Stimulated activated CD4-positive, alpha-beta T cell treated with anti-CD3 and anti-CD28 coated beads, Interleukin-4, amount 100 ng/mL, for 48 hours (primary cell): ENCODE data around the gene CCDC85B.

Experiments used
- DNase-seq, 2 donors: peaks; one replicate each; pipeline ENCODE4 v3.0.0-alpha.2; 2020; ENCODE audit warnings: low read depth in 2 of 2

Gene CCDC85B

GRCh38 chr11:65911682-65912568, 21.5 kb downstream of the CCDC85B start:
- DNase-seq, result no peak

DNA sequence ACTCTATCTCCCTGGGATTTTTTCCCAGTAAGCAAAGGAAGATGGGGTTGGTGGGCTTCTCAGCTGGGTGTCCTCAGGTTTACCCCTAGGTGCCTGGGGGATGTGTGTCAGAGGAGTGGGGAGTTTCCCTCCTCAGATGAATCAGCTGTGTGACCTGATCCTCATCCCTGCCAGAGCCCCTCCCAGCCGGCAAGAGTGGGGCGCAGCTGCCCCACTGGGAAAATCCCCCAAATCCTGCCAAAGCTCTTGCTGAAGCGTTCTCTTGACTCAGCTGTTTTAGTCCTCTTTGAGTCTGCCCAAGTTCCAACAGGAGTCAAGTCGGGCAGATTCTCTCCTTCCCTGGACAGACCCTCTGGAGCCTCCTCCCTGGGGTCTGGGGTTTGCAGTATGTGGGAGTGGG, 22.4 kb downstream of the CCDC85B start:
- no peak for DNase-seq

DNA sequence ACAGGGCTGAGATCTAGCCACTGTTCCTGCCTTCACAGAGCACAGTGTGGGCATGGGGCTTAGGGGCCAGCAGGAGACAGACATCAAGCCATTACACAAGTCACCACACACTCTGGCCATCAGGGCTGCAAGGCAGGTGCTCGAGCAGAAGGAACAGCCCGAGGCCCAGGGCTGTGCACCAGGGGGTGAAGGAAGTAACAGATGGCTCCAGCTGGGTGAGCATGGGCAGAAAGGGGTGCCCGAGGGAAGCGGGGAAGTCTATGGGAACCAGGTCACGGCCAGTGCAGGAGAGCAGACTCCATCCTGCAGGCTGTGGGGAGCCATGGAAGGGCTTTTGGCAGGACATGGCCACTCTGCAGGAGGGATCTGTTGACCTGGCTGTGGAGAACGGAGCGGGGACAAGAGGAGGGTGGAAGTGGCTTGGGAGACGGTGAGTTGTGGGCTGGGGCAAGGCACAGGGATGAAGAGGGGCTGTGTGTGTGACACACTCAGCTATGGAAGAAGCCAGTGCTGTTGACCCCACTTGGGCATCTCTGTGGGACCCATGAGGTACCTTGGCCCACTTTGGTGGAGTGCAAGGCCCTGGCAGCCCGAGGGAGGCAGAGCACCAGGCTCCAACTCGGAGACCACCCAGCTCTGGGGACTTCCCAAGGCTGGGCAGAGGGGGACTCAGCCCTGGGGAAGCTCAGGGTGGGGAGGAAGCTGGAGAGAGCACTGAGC, 24.8 kb downstream of the CCDC85B start:
- no peak for DNase-seq

DNA sequence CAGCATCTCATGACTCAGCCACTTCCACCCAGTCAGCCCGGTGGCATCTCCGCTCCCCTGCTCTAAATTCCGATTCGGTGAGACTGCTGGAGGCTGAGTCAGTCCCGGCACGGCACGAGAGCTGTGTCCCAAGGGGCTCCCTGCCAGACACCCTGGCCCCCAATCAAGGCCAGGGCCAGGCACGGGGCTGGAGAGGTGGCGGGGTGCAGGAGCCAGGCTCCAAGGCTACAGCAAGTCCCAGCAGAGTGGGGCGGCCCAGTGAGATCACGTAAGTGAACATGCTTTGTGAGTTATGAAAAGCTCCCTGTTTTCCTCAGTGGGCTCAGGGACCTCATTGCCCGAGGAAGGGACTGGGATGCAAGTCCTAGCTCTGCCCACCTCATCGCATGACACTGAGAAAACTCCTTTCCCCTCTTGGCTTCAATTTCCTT, 25.4 kb downstream of the CCDC85B start:
- DNase-seq, result no peak

GRCh38 chr11:65916391-65916790, 25.9 kb downstream of the CCDC85B start:
- DNase-seq, result no peak

DNA sequence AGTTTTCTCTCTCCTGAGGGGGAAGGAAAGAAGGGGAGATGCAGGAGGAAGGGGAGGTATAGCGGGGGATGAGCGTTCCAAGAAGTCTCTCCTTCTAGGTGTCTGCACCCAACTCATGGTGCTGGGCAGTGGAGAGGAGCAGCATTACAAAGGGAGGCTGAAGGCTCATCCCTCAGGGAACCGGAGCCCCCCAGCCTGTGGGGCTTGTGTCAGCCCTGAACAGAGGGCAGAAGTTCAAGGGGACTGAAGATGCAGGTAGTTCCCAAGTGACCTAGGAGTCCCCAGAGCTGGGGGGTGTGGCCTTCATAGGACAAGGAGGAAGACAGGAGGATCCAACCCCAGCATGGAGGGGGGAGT, 26.6 kb downstream of the CCDC85B start:
- DNase-seq, result no peak

DNA sequence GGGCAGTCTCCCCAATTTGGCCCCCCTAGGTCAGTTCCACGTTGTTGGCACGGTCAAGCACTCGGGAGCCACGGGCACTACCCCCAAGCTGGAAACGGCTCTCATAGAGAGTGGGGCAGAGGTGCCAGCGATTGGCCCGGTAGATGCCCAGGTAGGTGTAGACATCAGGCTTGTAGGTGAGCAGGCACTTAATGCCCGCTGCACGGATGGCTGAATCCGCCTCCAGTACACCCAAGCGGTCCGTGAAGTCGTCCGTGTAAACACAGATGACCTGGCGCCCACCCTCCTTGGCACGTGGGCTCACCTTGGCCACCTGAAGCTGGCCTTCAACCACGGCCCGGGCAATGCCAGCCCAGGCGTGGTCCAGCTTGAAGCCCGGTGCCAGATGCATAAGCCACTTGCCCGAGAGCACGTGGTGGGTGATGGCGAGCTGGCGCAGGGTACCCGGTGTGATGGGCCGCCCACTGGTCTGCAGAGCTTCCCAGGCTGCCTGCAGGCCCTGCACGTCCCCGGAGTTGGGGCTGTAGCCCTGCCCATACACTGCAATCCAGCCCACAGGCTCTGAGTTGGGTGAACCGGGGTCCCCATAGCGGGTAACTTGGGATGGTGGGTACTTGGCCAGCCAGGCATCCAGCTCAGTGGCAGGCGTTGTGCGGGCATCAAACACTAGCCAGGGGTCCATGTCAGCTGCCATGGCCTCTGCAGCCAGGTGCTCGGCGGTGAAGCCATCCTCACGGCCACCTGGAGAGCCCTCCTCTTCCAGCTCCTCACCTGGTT, 27.1 kb downstream of the CCDC85B start:
- DNase-seq, result no peak

GRCh38 chr11:65918211-65919140, 28.0 kb downstream of the CCDC85B start, which contains the start of gene C11orf68:
Gene C11orf68 (minus strand): TSS chr11:65919062. CDS start chr11:65919031, 31 bp downstream.
- no peak for DNase-seq

DNA sequence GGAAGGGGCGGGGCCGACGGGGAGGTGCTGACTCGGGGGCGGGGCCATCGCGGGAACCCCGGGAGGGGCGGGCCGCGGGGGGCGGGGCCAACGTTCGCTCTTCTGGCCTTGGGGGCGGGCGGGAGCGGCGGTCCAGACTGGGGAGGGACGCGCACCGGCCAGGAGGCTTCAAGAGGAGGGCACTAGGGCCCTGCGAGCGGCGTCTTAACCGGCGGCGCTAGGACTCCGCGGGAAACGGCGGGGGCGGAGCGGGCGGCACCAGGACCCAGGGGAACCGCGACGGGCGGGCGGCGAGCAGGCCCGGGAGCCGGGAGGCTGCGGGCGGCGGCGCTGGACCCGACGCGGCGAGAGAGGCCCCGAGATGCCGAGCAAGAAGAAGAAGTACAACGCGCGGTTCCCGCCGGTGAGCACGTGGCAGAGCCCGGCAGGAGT, 28.7 kb downstream of the CCDC85B start, which contains the start of gene DRAP1:
TSS of gene DRAP1 (plus strand) at position 286 of the 432 bp plus-strand sequence. CDS start at position 362, 76 bp downstream.
- peak; percentile 99 to 100 for DNase-seq

DNA sequence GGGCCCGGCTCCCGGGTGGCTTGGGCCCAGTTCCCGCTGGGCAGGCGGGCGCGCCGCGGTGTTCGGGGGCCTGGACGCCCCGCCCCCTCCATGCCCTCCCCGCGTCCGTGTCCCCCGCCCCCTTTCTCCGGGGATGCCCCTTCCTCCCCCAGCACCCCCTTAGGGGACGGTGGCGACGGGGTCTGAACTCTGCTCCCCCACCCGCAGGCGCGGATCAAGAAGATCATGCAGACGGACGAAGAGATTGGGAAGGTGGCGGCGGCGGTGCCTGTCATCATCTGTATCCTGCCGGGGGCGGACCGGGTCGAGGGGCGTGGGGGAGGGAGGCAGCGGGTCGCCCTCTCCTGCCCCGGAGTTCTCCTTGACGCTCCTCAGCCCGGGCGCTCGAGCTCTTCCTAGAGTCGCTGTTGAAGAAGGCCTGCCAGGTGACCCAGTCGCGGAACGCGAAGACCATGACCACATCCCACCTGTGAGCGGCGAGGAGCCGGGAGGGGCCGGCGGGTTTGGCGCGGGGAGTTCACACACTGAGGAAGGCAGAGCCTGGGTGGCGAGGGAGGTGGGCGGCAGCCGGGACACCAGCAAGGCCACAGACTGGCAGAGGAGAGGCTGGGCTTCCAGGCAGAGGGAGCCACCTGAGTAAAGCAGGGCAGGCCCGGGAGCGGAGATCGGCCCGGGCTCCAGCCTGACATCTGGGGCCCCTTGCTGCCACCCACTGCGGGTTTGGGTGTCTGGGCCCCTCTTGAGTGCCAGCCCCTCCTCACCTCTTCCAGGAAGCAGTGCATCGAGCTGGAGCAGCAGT, 29.3 kb downstream of the CCDC85B start:
- peak in 1 of 2 donors; percentile 43 for DNase-seq

GRCh38 chr11:65920372-65920802, 29.9 kb downstream of the CCDC85B start:
- no peak for DNase-seq

- no peak for DNase-seq
Measured at GRCh38 chr11:65921033-65921555, 30.6 kb downstream of the CCDC85B start.

DNA sequence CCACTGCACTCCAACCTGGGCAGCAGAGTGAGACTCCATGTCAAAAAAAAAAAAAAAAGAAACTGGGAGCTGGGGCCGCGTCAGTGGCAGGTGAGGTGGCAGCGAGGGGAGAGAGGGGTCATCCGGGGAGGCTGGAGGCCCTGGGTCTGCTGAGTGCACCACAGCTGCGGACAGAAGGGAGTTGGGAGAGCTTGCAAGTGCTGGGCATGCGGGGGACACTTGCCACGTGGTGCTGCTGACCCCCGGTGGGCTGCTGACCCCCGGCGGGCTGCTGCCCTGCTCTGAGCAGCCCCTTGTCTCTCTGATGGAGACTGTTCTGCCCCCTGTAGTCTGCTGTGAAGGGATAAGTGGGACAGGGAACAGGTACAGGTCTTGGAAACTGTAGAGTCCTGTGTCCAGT, 31.4 kb downstream of the CCDC85B start:
- no peak for DNase-seq

DNA sequence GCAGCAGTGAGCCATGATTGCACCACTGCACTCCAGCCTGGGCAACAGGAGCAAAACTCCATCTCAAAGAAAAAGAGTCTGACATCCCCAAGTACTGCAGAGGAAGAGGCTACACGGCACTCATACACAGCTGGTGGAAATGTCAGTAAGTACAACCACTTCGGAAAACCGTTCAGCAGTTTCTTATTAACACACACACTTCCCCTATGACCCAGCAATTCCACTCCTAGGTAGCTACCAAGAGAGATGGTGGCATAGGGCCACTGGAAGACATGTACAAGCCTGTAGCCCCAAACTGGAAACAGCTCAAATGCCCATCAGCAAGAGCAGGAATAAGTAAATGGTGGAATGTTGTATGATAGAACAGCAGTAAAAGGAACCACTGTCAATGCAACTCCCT, 32.1 kb downstream of the CCDC85B start:
- no peak for DNase-seq

- no peak for DNase-seq
Measured at GRCh38 chr11:65925397-65925796, 34.9 kb downstream of the CCDC85B start.

DNA sequence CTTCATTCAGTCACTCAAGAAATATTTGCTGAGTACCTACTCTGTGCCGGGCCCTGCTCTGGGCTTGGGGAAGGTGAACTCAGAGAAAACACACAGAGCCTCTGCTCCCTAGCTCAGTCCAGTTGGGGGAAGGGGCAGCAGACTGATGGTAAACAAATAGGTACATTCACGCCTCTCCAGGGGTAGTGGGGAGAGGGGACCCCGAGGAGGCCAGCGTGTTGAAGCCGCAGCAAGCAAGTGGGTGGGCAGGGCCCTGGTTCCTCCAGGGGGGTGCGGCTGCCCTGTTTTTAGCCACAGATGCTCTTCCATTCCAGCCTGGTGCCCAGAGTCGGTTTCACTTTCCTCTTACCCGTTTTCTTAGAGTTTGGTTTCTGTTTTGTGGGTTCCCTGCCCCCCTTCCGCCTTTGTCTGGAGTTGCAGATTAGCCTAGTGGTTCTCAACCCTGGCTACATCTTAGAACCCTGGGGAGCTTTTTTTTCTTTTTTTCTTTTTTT, 37.5 kb downstream of the CCDC85B start:
- DNase-seq, result peak; percentile 59 to 63

- no peak for DNase-seq
Measured at GRCh38 chr11:65928667-65929066, 38.2 kb downstream of the CCDC85B start.

GRCh38 chr11:65931773-65932557, 41.5 kb downstream of the CCDC85B start:
- DNase-seq, result no peak

GRCh38 chr11:65932558-65932919, 42.1 kb downstream of the CCDC85B start:
- DNase-seq, result no peak
